HS-27A (cell line): ENCODE results near the gene MORN3.
"Not testable (repeated sequence)": the region's sequence is repeated elsewhere in the genome, so short reads cannot be mapped to it uniquely, and the experiment has no call there.

Experiments used
- DNase-seq: peaks from one replicate; pipeline ENCODE4 v3.0.0-alpha.2; 2012; ENCODE audit warnings: low read depth, missing footprints

The MORN3 gene

GRCh38 chr12:121692744-121693143, 23.3 kb upstream of the MORN3 start:
- not testable (repeated sequence) for DNase-seq

DNA sequence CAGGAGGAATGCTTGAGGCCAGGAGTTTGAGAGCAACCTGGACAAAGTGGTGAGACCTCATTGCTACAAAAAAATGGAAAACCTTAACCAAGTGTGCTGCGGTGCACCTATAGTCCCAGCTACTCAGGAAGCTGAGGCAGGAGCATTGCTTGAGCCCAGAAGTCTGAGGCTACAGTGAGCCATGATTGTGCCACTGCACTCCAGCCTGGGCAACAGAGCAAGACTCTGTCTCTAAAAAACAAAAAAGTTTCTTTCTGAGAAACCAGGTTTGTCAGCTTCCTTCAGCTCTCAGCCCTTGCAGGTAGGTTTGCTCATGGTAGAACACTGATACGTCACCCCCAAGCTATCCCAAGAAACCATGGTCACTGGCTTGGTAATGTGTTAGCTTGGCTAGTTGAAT, 20.0 kb upstream of the MORN3 start:
- DNase-seq = no peak

DNA sequence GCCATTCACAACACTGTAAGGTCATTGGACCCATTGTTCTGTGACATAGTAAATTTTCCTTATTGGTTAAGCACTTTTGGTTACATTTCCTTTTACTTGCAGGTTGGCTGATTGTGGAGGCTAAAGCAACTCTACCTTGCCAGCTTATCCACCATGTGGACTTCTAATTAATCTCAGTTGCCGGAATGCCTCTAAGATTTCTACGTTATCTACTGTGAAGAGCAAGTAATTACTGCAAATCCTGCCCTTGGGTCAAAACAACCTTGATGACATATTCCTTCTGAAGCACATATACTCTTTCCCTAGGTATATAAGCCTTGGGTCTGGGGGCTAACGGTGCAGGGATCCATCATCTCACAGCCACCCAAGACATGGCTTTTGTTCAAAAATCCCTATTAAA, 19.5 kb upstream of the MORN3 start:
- DNase-seq = no peak

DNA sequence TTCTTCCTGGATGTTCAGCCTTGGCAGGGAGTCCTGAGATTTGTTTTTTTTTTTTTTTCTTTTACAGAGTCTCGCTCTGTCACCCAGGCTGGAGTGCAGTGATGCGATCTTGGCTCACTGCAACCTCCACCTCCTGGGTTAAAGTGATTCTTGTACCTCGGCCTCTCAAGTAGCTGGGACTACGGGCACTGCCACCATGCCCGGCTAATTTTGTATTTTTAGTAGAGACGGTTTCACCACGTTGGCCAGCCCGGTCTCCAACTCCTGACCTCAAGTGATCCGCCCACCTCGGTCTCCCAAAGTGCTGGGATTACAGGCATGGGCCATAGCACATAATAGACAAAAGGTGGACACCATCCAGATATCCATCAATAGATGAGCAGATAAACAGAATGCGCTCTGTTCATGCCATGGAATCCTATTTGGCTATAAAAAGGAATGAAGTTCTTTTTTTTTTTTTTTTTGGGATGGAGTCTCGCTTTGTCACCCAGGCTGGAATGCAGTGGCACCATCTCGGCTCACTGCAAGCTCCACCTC, 10.3 kb upstream of the MORN3 start:
- DNase-seq = not testable (repeated sequence)

DNA sequence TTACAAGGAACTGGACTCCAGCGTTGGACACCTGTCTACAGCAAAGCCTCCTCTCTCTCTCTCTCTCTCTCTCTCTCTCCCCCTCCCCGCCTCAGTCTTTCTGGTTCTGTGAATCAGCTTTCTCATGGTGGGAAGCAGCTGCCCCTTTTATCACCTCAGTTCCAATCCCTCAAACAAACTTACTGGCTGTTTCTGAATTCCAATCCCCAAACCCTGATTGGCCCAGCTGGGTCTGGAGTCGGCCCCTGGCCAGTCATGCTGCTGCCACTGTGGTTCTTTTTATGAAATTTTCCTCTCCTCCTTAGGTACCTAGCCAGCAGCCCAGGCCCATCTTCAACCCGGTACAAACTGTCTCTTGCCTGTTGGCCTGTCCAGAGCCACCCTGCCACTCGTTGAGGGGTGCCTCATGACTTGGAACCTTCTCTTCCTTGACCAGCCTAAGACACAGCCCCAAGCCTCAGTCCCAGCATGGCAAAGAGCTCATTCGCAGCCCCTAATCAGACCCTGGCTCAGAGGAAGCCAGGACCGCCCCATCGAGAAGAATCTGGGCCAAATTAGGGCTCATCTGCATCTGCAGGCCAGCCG, 9.4 kb upstream of the MORN3 start:
- DNase-seq = no peak

DNA sequence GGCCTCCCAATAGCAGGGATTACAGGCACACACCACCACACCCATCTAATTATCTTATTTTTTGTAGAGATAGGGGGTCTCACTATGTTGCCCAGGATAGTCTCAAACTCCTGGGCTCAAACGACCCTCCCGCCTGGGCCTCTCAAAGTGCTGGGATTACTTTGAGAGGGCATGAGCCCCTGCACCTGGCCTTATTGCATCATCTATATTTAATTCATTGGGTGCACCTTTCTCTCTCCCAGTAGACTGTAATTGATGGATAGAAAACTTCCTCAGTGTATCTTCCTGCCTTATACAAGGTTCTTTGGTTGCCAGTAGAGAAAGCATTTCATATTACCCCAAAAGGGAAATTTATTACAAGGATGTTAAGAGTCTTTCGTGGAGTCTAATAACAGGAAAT, 8.9 kb upstream of the MORN3 start:
- DNase-seq = no peak

GRCh38 chr12:121676190-121676589, 6.7 kb upstream of the MORN3 start:
- DNase-seq = no peak

GRCh38 chr12:121673013-121673511, 3.6 kb upstream of the MORN3 start:
- DNase-seq = no peak

GRCh38 chr12:121668750-121669520, 519 bp downstream of the MORN3 start:
- no peak for DNase-seq

GRCh38 chr12:121666829-121667228, 2.6 kb downstream of the MORN3 start:
- not testable (repeated sequence) for DNase-seq

- DNase-seq = no peak
Measured at GRCh38 chr12:121663610-121663929, 5.9 kb downstream of the MORN3 start.

DNA sequence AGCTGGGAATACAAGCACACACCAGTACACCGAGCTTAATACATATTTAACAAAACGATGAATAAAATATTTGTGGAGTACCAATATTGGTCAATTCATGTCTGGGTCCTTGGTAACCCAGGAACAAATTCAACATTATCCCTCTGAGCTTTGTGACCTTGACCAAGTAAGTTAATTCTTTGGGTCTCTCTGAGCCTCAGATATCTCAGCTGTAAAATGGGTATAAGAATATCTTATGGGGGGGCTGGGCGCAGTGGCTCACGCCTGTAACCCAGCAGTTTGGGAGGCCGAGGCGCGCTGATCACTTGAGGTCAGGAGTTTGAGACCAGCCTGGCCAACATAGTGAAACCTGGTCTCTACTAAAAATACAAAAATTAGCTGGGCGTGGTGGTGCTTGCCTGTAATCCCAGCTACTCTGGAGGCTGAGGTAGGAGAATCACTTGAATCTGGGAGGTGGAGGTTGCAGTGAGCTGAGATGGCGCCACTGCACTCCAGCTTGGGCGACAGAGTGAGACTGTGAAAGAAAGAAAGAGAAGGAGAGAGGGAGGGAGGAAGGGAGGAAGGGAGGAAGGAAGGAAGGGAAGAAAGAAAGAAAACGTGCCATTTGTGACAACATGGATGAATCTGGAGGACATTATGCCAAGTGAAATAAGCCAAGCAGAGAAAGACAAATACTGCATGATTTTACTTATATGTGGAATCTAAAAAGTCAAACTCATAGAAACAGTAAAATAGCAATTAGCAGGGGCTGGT, 7.9 kb downstream of the MORN3 start:
- not testable (repeated sequence) for DNase-seq

DNA sequence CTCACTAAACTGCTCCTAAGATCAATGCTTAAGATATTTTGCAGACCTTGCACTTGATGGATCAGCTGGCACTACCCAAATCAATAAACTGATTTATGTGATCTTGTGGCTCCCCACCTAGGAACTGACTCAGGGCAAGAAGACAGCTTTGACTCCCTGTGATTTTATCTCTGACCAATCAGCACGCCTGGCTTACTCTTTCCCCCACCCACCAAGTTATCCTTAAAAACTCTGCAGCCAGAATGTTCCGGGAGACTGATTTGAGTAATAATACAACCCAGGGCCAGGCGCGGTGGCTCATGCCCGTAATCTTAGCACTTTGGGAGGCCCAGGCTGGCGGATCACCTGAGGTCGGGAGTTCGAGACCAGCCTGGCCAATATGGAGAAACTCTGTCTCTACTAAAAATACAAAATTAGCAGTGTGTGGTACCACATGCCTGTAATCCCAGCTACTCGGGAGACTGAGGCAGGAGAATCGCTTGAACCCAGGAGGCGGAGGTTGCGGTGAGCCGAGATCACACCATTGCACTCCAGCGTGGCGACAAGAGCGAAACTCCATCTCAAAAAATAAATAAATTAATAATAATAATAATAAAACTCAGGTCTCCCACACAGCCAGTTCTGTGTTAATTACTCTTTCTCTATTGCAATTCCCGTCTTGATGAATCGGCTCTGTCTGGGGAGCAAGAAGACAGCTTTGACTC, 12.0 kb downstream of the MORN3 start:
- DNase-seq = no peak

DNA sequence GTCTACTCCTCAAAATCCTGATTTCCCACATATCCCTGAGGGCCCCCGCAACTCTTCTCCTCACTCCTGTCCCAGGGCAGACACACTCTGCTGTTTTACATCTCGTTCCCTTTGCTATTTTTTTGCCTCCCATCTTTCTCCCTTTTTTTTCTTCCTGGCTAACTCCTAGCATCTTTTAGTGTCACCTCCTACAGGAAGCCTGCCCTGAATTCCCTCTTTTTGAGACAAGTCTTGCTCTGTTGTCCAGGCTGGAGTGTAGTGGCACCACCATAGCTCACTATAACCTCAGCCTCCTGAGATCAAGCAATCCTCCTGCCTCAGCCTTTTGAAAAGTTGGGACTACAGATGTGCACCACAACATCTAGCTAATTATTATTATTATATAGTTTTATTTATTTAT, 13.3 kb downstream of the MORN3 start:
- DNase-seq = no peak

DNA sequence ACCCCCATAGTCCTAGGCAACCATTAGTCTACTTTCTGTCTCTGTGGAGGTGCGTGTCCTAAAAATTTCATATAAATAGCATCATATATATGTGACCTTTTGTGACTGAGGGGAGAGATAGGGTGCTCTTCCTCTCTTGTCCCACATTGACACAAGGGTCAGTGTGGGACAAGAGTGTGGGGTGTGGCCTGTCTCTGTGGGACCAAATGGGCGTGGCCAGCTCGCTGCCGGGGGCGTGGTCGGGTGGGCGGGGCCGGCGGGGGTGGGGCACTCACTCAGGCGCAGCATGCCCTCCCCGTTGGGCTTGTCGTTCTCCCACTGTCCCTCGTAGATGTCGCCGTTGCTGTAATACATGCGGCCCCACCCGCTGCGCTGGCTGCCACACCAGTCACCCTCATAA, 15.5 kb downstream of the MORN3 start:
- no peak for DNase-seq

- DNase-seq = no peak
Measured at GRCh38 chr12:121652767-121653497, 16.5 kb downstream of the MORN3 start.

GRCh38 chr12:121651320-121651719, 18.1 kb downstream of the MORN3 start:
- no peak for DNase-seq

- no peak for DNase-seq
Measured at GRCh38 chr12:121649819-121650353, 19.6 kb downstream of the MORN3 start.

DNA sequence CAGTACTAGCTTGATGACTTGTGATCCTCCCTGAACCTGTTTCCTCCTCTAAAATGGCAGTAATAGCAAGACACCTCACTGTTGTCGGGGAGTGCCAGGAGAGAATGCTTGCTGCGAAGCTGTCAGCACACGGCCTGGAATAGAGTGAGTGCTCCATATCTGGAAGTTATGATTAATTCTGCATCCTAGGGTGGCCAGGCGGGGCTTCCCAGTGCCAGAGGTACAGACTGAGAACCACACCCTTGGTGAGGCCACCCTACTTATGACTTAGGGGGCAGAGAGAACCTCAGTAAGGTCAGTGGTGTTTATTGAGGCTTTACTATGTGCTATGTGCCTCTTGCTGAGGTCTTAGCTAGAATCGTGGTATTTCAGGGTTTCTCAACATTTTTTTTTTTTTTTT, 20.1 kb downstream of the MORN3 start:
- no peak for DNase-seq

GRCh38 chr12:121648458-121649028, 20.9 kb downstream of the MORN3 start:
- DNase-seq = no peak

GRCh38 chr12:121641343-121641630, 28.2 kb downstream of the MORN3 start:
- no peak for DNase-seq
